Cardiac ventricle fibroblast (primary cell): ENCODE data around the gene SEMA5B. TPM values are rescaled to one million over a fixed set of nuclear protein-coding genes. Genes with fewer than 3 reads are reported as not detected.

Experiments
- total RNA-seq: library from RNA; depleted of rRNA; stranded (reverse); fragments of >200 nt; gene quantifications from 2 replicates; pipeline ENCODE4 v1.2.3, GENCODE V29; 2015

Gene SEMA5B
- total RNA-seq: not detected in 2 replicates

DNA sequence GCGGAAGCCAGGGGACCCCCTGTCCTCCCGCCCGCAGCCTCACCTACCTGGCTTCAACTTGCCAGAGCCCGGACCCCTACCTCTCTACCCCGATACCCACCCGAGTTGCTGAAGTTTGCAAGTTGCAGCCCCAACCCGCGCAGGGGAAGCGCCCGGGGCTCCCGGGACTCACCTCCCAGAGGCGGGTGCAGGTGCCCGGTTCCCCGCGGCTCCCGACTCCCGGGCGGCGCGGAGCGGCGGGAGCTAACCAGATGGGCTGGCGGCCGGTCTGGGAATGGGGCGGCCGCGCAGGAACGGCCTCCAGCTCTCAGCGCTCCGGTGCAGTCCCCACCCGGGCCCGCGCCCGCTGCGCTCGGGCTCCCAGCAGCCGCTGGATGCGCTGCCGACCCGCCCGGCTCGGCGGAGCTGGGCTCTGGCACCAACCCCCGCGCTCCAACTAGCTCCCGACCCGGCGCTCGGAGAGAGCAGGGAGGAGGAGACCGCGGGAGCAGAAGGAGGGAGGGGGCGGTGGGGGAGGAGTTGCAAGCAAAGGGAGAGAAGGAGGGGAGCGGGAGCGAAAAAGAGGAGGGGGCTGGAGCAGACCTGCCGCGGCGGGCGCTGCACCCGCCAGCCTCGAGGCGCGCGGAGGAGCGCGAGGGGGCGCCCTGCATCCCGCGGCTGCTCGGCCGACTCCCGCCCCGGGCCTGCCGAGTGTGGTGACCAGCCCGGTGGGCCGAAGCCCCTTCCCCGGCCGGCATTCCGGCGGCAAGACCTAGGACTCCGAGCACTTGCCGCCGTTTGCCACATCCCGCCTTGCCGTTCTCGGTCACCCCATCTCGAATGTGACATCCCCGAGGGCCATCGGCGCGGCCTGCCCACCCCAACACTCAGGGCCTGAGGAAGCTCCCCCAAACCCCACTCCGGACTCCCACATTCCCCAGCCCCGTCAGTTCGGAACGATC, at the start of gene SEMA5B:
Gene SEMA5B (minus strand): TSS at position 472 of the 941 bp plus-strand sequence. CDS start 66,500 bp downstream, outside the sequence.

GRCh38 chr3:123066896-123067688, 39.5 kb upstream of the SEMA5B start, which contains the start of gene PDIA5:
PDIA5 (plus strand) TSS chr3:123067025; CDS start chr3:123067165, 140 bp downstream.

Other genes starting within 250 kb of the SEMA5B start
- gene HSPBAP1, start 233.9 kb downstream of the SEMA5B start, total RNA-seq: 2.7 and 4.9 TPM in 2 replicates
- 12.5 and 17.4 TPM in 2 replicates for gene SLC49A4, start 232.7 kb downstream of the SEMA5B start, total RNA-seq
- gene PDIA5, start 39.3 kb upstream of the SEMA5B start, total RNA-seq: 62.2 and 77.1 TPM in 2 replicates
- gene SEC22A, start 174.2 kb upstream of the SEMA5B start, total RNA-seq: 27.7 and 36.3 TPM in 2 replicates